ENCODE results near the gene DLG5.

DNA sequence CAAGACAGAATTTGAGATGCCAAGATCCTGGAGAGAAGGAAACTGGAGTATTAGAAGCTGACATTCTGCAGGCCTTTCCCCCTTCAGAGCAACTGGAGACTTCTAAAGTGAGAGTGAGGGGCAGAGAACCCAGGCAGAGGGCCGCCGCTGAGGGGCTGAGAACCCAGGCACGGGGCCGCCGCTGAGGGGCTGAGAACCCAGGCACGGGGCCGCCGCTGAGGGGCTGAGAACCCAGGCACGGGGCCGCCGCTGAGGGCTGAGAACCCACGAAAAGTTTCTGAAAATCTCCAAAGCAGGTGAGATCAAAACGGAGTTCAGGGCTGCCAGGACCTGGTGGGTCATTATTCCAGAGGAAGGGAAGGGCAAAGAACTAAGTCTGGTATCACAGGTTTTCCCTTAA, 126.2 kb downstream of the DLG5 start:
- no peak for TF ChIP-seq SUZ12 (IDR thresholded peaks at IDR 0.05; ENCODE audit: extremely low read depth, insufficient read depth, insufficient read length)
- TF ChIP-seq YY1 (IDR thresholded peaks at IDR 0.05; ENCODE audit: insufficient read depth, insufficient read length) = no peak
